ENCODE measurements around the gene ANAPC13.

Gene ANAPC13

DNA sequence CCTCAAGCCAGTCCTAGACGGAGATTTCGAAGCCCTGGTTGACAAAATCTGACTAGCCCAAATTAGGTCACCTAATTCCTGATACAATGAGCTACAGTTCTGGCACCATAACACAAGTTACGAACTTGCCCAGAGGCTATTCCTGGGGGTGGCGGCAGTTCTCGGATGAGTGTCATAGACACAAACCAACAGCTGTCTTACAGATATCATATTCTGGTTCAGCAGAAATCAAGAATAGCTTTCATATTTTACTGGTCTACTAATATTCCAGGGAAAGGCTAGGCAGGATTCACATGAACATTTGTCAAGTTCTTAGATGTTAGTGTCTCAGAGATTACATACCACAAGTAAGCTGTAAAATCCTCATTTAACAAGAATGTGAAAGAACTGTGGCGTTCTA is 8.8 kb downstream of the ANAPC13 start:
- Histone ChIP-seq H3K36me3 (ENCODE audit: control insufficient read depth in 1 of 2, insufficient read depth in 2 of 2, low read length in 2 of 2) (peaks cover 3 to 16% of the 10 kb centered on the region in 2 experiments), H3K79me2 (ENCODE audit: control insufficient read depth, insufficient read depth, low read length, poor library complexity) (peaks cover 3% of the 10 kb centered on the region), H3K18ac (ENCODE audit: low read length) (peak overlapping the region; percentile 73), H2BK5ac (ENCODE audit: low read depth, low read length, poor library complexity) (peak overlapping the region; percentile 84), H3K4me2 (ENCODE audit: low read length) (no peak overlapping the region), H4K91ac (ENCODE audit: low read depth, low read length) (peak overlapping the region; percentile 83), H3K79me1 (ENCODE audit: low read length) (peaks cover 20% of the 10 kb centered on the region), H4K8ac (ENCODE audit: low read depth, low read length) (peak overlapping the region; percentile 28), H2BK120ac (ENCODE audit: insufficient read depth, low read length, poor library complexity) (peak overlapping the region; percentile 10), H3K27ac (ENCODE audit: low read depth, low read length) (peak overlapping the region; percentile 31), H3K4ac (ENCODE audit: low read depth, low read length) (peak overlapping the region; percentile 56), H4K12ac (ENCODE audit: low read depth, low read length) (peak overlapping the region; percentile 12), H3K23ac (ENCODE audit: low read length) (no peak overlapping the region), H3K9ac (ENCODE audit: low read length) (no peak overlapping the region), H3K27me3 (ENCODE audit: insufficient read depth, low read length) (no peaks in the 10 kb centered on the region), H3K14ac (ENCODE audit: low read length) (peak overlapping the region; percentile 51), H3K4me3 (ENCODE audit: low read depth, low read length) (no peak overlapping the region), H3K4me1 (ENCODE audit: control insufficient read depth in 1 of 2, insufficient read depth in 2 of 2, low read length in 2 of 2) (peaks cover 6 to 23% of the 10 kb centered on the region in 2 experiments), H2BK12ac (ENCODE audit: low read length) (peak overlapping the region; percentile 97), H3K9me3 (ENCODE audit: insufficient read depth, low read depth, low read length) (no peaks in the 10 kb centered on the region), H2AK5ac (ENCODE audit: low read length) (peak overlapping the region; percentile 62), H2AFZ (ENCODE audit: insufficient read depth, low read length, poor library complexity) (no peak overlapping the region)
- peak; percentile 96 to 99 for DNase-seq
- no CpG with 5 or more reads among the region's 6 CpGs for WGBS (ENCODE audit: extremely low coverage, insufficient coverage, insufficient read length)

DNA sequence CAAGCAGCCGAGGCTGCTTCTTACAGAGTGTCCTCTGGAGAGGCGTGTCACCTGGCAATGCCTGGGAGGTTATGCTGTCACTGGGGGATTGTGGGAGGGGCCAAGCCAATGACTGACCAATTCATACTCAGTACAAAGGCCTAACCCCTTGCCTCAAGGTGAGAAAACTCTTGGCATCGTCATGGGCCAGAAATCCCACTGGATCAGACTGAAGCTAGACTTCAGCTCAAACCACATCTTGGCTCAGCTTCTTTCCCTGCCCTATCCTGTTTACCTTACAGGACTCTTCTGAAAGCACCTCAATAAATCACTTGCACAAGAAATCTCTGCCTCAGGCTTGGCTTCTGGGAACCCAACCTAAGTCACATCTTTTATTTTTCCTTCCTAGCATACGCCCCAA is 9.5 kb downstream of the ANAPC13 start:
- no peak overlapping the region for H3K4ac ChIP-seq (ENCODE audit: low read depth, low read length)
- peak overlapping the region; percentile 84 for H2BK5ac ChIP-seq (ENCODE audit: low read depth, low read length, poor library complexity)
- H2BK120ac ChIP-seq (ENCODE audit: insufficient read depth, low read length, poor library complexity): peak overlapping the region; percentile 10
- H2AK5ac ChIP-seq (ENCODE audit: low read length): peak overlapping the region; percentile 78
- H3K79me2 ChIP-seq (ENCODE audit: control insufficient read depth, insufficient read depth, low read length, poor library complexity): peaks cover 3% of the 10 kb centered on the region
- H3K9me3 ChIP-seq (ENCODE audit: insufficient read depth, low read depth, low read length): no peaks in the 10 kb centered on the region
- H3K23ac ChIP-seq (ENCODE audit: low read length): no peak overlapping the region
- H3K36me3 ChIP-seq (ENCODE audit: control insufficient read depth in 1 of 2, insufficient read depth in 2 of 2, low read length in 2 of 2): peaks cover 3 to 15% of the 10 kb centered on the region in 2 experiments
- H2AFZ ChIP-seq (ENCODE audit: insufficient read depth, low read length, poor library complexity): no peak overlapping the region
- H3K14ac ChIP-seq (ENCODE audit: low read length): no peak overlapping the region
- DNase-seq: peak; percentile 71 to 73
- H3K4me3 ChIP-seq (ENCODE audit: low read depth, low read length): no peak overlapping the region
- H3K9ac ChIP-seq (ENCODE audit: low read length): no peak overlapping the region
- H3K79me1 ChIP-seq (ENCODE audit: low read length): peaks cover 21% of the 10 kb centered on the region
- peaks cover 6 to 24% of the 10 kb centered on the region in 2 experiments for H3K4me1 ChIP-seq (ENCODE audit: control insufficient read depth in 1 of 2, insufficient read depth in 2 of 2, low read length in 2 of 2)
- no peak overlapping the region for H3K4me2 ChIP-seq (ENCODE audit: low read length)
- peak overlapping the region; percentile 37 for H4K12ac ChIP-seq (ENCODE audit: low read depth, low read length)
- no CpG with 5 or more reads among the region's 4 CpGs for WGBS (ENCODE audit: extremely low coverage, insufficient coverage, insufficient read length)
- H3K18ac ChIP-seq (ENCODE audit: low read length): peak overlapping the region; percentile 33
- no peak overlapping the region for H4K8ac ChIP-seq (ENCODE audit: low read depth, low read length)
- peak overlapping the region; percentile 85 for H4K91ac ChIP-seq (ENCODE audit: low read depth, low read length)
- H2BK12ac ChIP-seq (ENCODE audit: low read length): peak overlapping the region; percentile 87
- no peaks in the 10 kb centered on the region for H3K27me3 ChIP-seq (ENCODE audit: insufficient read depth, low read length)
- peak overlapping the region; percentile 31 for H3K27ac ChIP-seq (ENCODE audit: low read depth, low read length)

DNA sequence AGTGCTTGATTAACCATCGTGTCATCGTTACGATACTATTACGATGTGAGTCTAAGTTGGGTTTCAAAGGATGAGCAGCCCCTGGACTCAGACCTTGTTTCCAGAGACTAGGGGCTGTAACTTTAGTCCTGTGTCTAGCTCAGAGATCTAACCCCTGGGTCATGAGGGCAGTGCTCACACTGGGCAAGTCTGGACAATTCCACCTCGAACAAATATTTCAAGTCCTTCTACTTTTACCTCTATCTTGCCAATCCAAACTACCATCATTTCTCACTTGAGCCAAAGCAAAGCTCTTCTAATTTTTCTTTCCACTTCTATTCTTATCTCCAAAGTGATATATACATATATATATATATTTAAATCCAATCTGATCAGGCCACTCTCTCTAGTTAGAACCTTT is 10.8 kb downstream of the ANAPC13 start:
- WGBS (ENCODE audit: extremely low coverage, insufficient coverage, insufficient read length): no CpG with 5 or more reads among the region's 5 CpGs
- no peaks in the 10 kb centered on the region for H3K9me3 ChIP-seq (ENCODE audit: insufficient read depth, low read depth, low read length)

DNA sequence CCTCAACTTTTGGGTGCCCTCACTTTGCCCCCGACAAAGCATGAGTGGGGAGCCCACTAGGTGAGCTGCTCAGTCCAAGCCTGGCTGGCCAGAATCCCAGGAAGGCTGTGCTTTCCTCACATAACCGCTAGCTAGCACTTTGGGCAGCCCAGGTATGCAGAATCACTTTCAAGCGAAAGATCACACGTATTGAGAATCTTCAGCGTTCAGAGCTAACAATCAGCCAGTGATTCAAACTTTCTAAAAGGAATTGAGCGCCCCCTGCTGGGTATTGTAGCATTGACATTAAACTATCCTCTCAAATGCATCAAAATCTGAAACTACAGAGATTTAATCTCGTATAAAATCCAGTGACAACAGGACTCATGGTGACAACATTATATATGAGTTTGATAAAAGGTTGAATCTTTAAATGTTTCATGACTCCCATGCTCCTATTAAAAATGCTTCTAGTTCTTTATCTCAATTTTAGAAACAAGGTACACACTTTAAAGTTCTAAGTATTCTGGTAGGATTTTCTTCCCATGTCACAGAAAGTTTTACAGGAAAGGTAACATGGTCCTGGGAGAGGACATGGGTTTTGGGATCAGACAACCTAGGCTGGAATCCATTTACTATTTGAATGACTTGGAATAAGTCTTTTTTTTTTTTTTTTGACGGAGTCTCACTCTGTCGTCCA is 11.8 kb downstream of the ANAPC13 start:
- peak; percentile 91 to 99 for DNase-seq
- no peak overlapping the region for H3K9ac ChIP-seq (ENCODE audit: low read length)
- WGBS (ENCODE audit: extremely low coverage, insufficient coverage, insufficient read length): no CpG with 5 or more reads among the region's 9 CpGs

More for the DNA sequence above, 10.8 kb downstream of the ANAPC13 start:
- Histone ChIP-seq H4K12ac (ENCODE audit: low read depth, low read length) (no peak overlapping the region), H3K18ac (ENCODE audit: low read length) (no peak overlapping the region), H4K91ac (ENCODE audit: low read depth, low read length) (peak overlapping the region; percentile 45), H3K4ac (ENCODE audit: low read depth, low read length) (no peak overlapping the region), H3K4me3 (ENCODE audit: low read depth, low read length) (no peak overlapping the region), H3K36me3 (ENCODE audit: control insufficient read depth in 1 of 2, insufficient read depth in 2 of 2, low read length in 2 of 2) (peaks cover 0 to 5% of the 10 kb centered on the region in 2 experiments), H3K4me1 (ENCODE audit: control insufficient read depth in 1 of 2, insufficient read depth in 2 of 2, low read length in 2 of 2) (peaks cover 6 to 26% of the 10 kb centered on the region in 2 experiments), H2AFZ (ENCODE audit: insufficient read depth, low read length, poor library complexity) (no peak overlapping the region), H2AK5ac (ENCODE audit: low read length) (no peak overlapping the region), H3K4me2 (ENCODE audit: low read length) (no peak overlapping the region), H3K14ac (ENCODE audit: low read length) (no peak overlapping the region), H3K27me3 (ENCODE audit: insufficient read depth, low read length) (no peaks in the 10 kb centered on the region), H2BK120ac (ENCODE audit: insufficient read depth, low read length, poor library complexity) (no peak overlapping the region), H3K79me1 (ENCODE audit: low read length) (peaks cover 22% of the 10 kb centered on the region), H2BK12ac (ENCODE audit: low read length) (peak overlapping the region; percentile 5), H3K27ac (ENCODE audit: low read depth, low read length) (peak overlapping the region; percentile 45), H3K9ac (ENCODE audit: low read length) (no peak overlapping the region), H2BK5ac (ENCODE audit: low read depth, low read length, poor library complexity) (no peak overlapping the region), H3K79me2 (ENCODE audit: control insufficient read depth, insufficient read depth, low read length, poor library complexity) (peaks cover 3% of the 10 kb centered on the region), H3K23ac (ENCODE audit: low read length) (no peak overlapping the region), H4K8ac (ENCODE audit: low read depth, low read length) (no peak overlapping the region)
- DNase-seq: peak in 1 of 2 donors; percentile 74

More for the DNA sequence above, 11.8 kb downstream of the ANAPC13 start:
- Histone ChIP-seq H3K4me1 (ENCODE audit: control insufficient read depth in 1 of 2, insufficient read depth in 2 of 2, low read length in 2 of 2) (peaks cover 6 to 26% of the 10 kb centered on the region in 2 experiments), H3K4ac (ENCODE audit: low read depth, low read length) (no peak overlapping the region), H3K18ac (ENCODE audit: low read length) (no peak overlapping the region), H3K14ac (ENCODE audit: low read length) (no peak overlapping the region), H3K79me1 (ENCODE audit: low read length) (peaks cover 22% of the 10 kb centered on the region), H2BK120ac (ENCODE audit: insufficient read depth, low read length, poor library complexity) (peak overlapping the region; percentile 6), H4K8ac (ENCODE audit: low read depth, low read length) (no peak overlapping the region), H3K36me3 (ENCODE audit: control insufficient read depth in 1 of 2, insufficient read depth in 2 of 2, low read length in 2 of 2) (peaks cover 0 to 5% of the 10 kb centered on the region in 2 experiments), H4K12ac (ENCODE audit: low read depth, low read length) (no peak overlapping the region), H4K91ac (ENCODE audit: low read depth, low read length) (peak overlapping the region; percentile 16), H3K23ac (ENCODE audit: low read length) (no peak overlapping the region), H2AK5ac (ENCODE audit: low read length) (no peak overlapping the region), H3K27ac (ENCODE audit: low read depth, low read length) (no peak overlapping the region), H3K9me3 (ENCODE audit: insufficient read depth, low read depth, low read length) (no peaks in the 10 kb centered on the region), H3K4me2 (ENCODE audit: low read length) (no peak overlapping the region), H3K79me2 (ENCODE audit: control insufficient read depth, insufficient read depth, low read length, poor library complexity) (peaks cover 3% of the 10 kb centered on the region), H2AFZ (ENCODE audit: insufficient read depth, low read length, poor library complexity) (no peak overlapping the region), H3K4me3 (ENCODE audit: low read depth, low read length) (no peak overlapping the region), H3K27me3 (ENCODE audit: insufficient read depth, low read length) (no peaks in the 10 kb centered on the region), H2BK5ac (ENCODE audit: low read depth, low read length, poor library complexity) (peak overlapping the region; percentile 8), H2BK12ac (ENCODE audit: low read length) (no peak overlapping the region)

All from trophoblast cell (in vitro differentiated cells and primary cell).